HS-27A (cell line): ENCODE measurements around the gene CRYBG2.
"Not testable (repeated sequence)": the region's sequence is repeated elsewhere in the genome, so short reads cannot be mapped to it uniquely, and the experiment has no call there.

Source experiments
- DNase-seq: peaks from one replicate; pipeline ENCODE4 v3.0.0-alpha.2; 2012; ENCODE audit warnings: low read depth, missing footprints

CRYBG2 gene

DNA sequence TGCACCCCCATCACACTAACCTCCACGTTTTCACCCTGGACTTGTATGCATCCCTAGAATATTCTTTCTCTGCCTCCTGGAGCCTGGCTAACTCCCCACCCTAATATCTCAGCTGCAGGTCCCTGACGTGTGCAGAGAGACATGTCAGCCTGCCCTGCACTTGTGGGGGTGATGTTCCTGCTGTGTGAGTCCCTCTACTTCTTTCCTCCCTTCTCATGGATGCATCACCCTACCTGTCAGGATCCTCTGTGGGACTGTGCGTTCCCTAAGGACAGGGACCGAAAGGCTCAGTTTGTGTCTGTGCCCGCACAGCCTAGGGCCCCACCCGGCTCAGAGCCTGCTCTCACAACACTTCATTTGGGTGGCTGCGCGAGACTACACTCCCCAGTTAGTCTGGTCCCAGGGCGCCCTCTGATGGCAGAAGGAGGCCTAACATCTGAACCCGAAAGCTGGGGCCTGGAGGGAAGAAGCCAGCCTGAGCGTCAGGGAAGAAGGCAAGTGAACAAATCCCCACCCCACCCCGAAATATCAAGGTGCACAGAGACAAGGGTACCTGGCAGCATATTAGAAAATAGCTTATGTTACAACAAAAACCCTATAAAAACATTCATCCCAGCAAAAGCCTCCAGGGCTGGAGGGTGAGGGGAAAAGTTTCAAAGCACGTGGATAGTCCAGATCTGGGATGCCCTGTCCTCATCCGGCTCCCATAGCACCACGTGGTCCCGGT, 32.5 kb downstream of the CRYBG2 start:
- DNase-seq = peak; percentile 71

- no peak for DNase-seq
Measured at GRCh38 chr1:26320896-26321295, 33.0 kb downstream of the CRYBG2 start.

DNA sequence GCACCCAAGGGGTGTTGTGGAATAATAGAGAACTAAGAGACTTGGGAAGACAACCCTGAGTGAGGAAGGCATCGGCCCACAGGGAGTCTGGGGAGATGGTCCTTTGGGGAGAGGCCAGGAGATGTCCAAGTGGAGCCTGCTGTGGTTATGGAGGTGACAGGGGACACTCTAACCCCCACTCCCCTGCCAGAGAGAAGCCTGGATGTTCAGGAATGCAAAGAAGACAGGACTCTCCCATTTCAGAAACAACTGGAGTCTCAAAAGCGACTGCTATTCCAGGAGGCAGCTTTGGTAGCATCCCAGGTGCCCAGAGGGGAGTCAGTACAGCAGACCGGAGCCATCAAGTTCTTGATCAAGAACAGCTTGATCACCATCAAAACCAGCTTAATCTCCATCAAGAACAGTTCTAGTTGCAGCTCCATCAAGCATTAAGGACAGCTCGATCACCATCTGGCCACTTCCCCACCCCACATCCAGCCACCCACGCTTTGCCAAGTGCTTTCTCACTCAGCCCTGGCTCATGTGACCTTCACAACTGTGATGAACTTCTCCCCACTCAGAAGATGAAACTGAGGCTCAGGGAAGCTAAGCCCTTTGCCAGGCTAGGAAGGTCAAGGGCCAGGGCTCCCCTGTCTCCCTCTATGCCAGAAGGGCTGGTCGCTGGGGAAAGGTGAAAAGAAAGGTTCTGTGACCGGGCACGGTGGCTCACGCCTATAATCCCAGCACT, 35.4 kb downstream of the CRYBG2 start:
- DNase-seq = no peak

GRCh38 chr1:26317612-26318337, 36.2 kb downstream of the CRYBG2 start, which contains the start of gene CD52:
Gene CD52, plus strand, starts transcription at chr1:26317958. Its CDS starts 60 bp downstream, at chr1:26318018.
- no peak for DNase-seq

DNA sequence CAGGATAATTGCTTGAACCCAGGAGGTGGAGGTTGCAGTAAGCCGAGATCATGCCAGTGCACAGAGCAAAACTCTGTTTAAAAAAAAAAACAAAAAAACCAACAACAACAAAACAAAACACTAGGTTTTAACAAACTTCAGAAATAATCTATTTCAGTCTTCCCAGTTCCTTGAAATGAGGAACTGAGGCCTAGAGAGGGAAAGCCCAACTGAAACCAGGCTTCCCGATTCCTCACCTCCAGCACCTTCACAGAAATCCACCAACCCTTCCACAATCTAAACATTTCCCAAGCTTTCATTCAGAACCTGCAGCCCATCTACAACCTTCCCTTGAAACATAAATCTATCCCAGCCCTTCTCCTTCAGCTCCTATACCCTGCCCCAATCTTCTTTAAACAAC, 36.8 kb downstream of the CRYBG2 start:
- no peak for DNase-seq

- no peak for DNase-seq
Measured at GRCh38 chr1:26315874-26316850, 37.8 kb downstream of the CRYBG2 start.

- no peak for DNase-seq
Measured at GRCh38 chr1:26314501-26314900, 39.4 kb downstream of the CRYBG2 start.

GRCh38 chr1:26307966-26308899, 45.7 kb downstream of the CRYBG2 start:
- not testable (repeated sequence) for DNase-seq

DNA sequence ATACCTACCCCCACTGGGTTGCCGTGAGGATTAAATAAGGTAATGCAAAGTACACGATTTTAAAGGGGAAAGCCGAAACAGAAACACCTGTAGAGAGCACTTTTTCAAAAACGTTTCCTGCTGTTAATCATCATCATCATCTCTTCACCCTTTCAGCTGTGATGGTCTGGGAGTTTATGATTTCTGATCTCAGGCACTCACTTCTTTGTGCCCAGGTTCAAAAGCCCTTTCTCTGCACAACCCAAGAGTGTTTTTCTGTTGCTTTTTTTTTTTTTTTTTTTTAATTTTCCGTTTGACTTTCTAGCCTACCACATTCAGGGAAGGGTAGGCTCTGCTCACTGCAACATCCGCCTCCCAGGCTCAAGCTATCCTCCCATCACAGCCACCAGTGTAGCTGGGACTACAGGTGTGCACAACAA, 46.6 kb downstream of the CRYBG2 start:
- no peak for DNase-seq

DNA sequence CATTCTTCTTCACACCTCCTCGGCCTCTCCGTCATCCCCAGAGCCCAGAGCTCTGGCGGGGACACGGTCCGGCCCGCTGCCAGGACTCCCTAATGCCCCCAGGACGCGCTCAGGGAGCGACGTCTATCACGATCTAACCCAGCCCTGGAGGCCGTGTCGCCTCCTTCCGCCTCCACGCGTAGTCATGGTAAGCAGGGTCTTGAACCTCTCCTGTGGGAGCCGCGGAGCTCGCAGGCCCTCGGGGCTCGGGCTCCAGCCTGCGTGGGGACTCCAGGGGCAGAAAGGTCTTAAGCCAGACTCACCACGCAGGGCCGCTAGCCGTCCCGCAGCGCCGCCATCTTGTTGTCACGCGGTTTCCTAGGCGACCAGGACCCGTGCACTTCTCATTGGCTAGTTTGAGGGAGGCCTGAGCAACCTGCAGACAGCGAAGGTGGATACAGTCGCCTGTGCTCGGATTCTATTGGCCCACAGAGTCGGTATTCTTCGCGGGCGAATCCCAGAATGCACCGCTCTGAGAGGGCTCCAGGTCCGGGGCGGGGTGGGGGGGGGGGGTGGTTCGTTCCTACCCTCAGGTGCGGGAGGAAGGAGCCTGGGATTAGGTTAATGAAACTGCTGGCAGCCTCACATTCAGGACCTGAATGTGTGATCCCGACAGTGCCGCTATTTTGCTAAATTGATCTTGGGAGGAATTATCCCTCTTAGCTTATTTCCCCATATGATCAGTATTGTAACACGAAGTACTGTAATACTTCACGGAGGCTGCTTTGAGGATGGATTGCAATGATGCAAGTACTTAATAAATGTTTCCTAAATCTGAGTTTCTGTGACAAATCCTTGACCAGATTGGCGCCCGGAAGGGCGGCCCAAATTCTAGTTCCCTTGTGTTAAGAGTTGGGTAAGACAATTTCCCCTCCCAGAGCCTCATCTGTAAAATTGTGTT, 47.4 kb downstream of the CRYBG2 start, which contains the start of gene UBXN11:
Gene UBXN11, minus strand, starts transcription at position 347 of the 940 bp plus-strand sequence. CDS start 3,753 bp downstream, outside the sequence.
- DNase-seq = peak; percentile 92

DNA sequence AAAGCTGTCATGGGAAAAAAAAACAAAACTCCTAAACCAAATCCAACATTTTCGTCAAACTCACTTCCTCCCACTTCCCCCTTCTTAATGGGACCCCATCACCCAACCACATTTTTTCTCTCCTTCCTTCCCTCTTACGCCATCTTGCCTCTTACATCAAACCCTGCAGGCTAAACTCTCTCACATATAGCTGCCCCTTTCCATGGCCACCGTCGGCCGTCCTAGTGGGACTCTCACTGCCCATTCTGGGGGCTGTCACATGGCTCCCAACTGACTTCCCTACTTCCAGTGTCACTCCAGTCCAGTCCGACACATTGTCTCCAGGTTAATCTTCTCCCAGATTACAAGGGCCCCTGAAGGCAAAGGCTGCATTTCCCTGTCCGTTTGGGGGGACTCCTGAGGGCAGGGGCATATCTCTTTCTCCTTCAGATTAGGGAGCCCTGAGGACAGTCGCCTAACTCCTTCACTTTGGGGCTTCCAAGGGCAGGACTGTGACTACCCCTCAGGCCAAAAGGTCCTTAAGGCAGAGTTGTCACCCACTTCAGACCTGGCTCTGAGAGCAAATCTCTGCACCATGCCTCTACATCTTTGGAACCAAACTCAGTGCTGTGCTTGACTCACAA, 48.2 kb downstream of the CRYBG2 start:
- DNase-seq = no peak

GRCh38 chr1:26302733-26303405, 51.1 kb downstream of the CRYBG2 start:
- peak; percentile 81 for DNase-seq

DNA sequence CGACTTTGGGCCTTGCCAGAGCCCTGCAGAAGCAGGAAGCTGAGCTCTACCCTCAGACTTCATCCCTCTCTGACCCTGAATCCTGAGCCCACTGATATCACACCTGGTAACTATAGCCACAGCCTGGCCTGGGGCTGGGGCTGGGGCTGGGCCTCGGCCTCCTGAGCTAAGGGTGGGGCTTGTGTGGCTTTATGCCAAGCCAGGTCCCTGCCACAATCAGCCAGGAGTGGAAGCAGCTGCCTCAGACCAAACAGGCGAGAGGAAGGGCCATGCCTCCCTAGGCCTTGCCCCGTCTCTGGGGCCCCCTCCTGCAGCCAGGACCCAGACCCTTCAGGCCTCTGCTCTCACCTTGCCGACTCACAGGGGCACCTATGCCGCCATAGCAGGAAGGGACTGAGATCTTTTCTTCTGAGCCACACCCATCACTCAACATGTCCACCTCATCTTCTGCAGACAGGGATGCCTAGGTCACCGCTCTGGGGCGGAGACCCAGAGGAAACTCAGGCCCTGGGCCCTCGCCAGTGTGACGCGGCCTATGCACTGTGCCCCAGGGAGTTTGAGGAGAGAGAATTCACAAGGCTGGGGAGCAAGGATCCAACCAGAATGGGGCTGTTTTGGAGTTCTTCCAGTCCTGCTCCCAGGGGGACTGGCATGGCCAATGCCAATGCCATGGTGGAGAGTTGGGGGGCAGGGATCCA, 53.2 kb downstream of the CRYBG2 start:
- no peak for DNase-seq

DNA sequence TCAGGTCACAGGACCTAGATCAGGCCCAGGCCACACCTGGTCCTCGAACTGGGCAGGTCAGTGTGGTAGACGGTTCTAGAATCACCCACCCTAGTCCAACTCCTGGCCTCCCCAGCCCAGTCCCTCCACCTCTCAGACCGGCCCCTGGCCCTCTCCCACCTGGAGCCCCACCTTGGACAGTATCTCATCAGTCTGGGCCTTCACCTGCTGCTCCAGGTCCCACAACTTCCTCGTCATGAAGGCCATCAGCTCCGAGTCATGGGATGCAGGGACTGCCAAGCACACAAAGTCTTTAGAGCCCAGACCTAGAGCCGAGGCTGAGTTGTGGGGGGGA, 56.2 kb downstream of the CRYBG2 start:
- no peak for DNase-seq

DNA sequence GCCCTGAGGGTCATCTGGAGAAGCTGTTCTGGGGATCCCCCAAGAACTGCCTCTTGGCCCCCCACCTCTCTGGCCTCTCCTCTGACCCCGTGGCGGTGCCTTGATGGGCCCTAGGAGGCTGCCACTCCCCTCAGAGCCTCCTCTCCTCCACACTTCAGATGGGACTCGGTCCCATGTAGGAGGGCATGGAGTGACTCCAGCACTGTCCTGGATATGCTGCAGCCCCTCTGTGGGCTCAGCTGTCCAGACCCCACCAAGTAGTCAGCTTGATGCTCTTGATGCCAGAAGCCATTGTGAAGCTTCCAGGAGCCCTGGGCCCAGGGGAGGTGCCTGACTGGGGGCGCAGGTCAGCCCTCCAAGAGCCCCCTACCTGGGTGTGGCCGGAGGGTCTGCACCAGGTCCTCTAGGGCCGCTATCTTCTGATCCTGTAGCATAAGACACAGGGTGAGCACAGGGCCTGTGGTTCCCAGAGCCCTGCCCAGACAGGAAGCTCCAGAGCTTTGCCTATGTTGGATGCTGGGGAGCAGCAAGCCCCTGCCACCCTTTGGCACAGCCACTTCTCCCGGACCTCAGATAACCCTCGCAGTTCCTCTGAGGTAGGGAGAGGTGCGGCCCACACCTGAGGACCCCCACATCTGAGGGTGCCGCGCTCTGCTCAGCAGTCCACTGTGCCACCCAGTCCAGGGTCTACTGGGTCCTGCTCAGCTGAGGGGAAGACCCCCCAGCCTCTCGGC, 56.7 kb downstream of the CRYBG2 start:
- DNase-seq = no peak

GRCh38 chr1:26296340-26297056, 57.4 kb downstream of the CRYBG2 start:
- DNase-seq = no peak
